Peyer's patch (tissue), 4 donors: ENCODE results near the gene SRSF1. TPM values are rescaled to one million over a fixed set of nuclear protein-coding genes. Genes with fewer than 3 reads are reported as not detected.

Source experiments
- DNase-seq, 3 donors: peaks; one replicate each; pipeline ENCODE4 v3.0.0-alpha.2; 2017 to 2019
- H3K27ac ChIP-seq, 4 donors: fragments of 200-600 bp; sonication (generic); one replicate each; pipeline ENCODE4 v1.5.1; 2016 to 2019
- H3K27me3 ChIP-seq, 2 donors: fragments of 200-600 bp; sonication (generic); one replicate each; pipeline ENCODE4 v1.5.1; 2019
- H3K36me3 ChIP-seq, 3 donors: fragments of 200-600 bp; sonication (generic); one replicate each; pipeline ENCODE4 v1.5.1; 2016 to 2019
- H3K4me1 ChIP-seq, 4 donors: fragments of 200-600 bp; sonication (generic); one replicate each; pipeline ENCODE4 v1.5.1; 2016 to 2019
- H3K4me3 ChIP-seq, 4 donors: fragments of 200-600 bp; sonication (generic); 1 replicate in 3 of 4; 2 replicates in 1 of 4; pipeline ENCODE4 v1.5.1; 2016 to 2019; ENCODE audit warnings: mild to moderate bottlenecking in 1 of 4
- H3K9me3 ChIP-seq, 4 donors: fragments of 200-600 bp; sonication (generic); one replicate each; pipeline ENCODE4 v1.5.1; 2016 to 2019; ENCODE audit warnings: mild to moderate bottlenecking in 1 of 4
- CTCF ChIP-seq, 6 experiments: fragments of 450-650 bp in 4 of 6; fragments of 200-600 bp in 2 of 6; sonication (generic) in 1 of 6; IDR thresholded peaks; one replicate each; pipeline ENCODE4 v1.5.1; 2017 to 2019; ENCODE audit warnings: antibody characterized with exemption in 6 of 6, mild to moderate bottlenecking in 3 of 6, moderate library complexity in 1 of 6
- POLR2A ChIP-seq, 2 donors: fragments of 450-650 bp; IDR thresholded peaks; one replicate each; pipeline ENCODE4 v1.5.1; 2017; ENCODE audit warnings: antibody characterized with exemption in 2 of 2, mild to moderate bottlenecking in 2 of 2, moderate library complexity in 2 of 2
- total RNA-seq, 4 donors: library from RNA; depleted of rRNA; stranded (reverse); fragments of >200 nt; gene quantifications; one replicate each; pipeline ENCODE4 v1.1.0, GENCODE V29; 2016

SRSF1 gene
- total RNA-seq, 4 donors from 2014 or later, result 121 to 336 (median 155) TPM

- H3K9me3 ChIP-seq, result no peaks in the 10 kb centered on the region
- TF ChIP-seq CTCF (IDR thresholded peaks at IDR 0.05) (no peak), POLR2A (IDR thresholded peaks at IDR 0.05) (no peak)
Observed at GRCh38 chr17:58028578-58028977, 21.5 kb upstream of the SRSF1 start.

GRCh38 chr17:58020401-58020800 lies 13.4 kb upstream of the SRSF1 start:
- Histone ChIP-seq H3K36me3 (no peaks in the 10 kb centered on the region), H3K27me3 (no peaks in the 10 kb centered on the region), H3K4me1 (no peaks in the 10 kb centered on the region), H3K27ac (no peak overlapping the region), H3K9me3 (no peaks in the 10 kb centered on the region), H3K4me3 (no peak overlapping the region)
- TF ChIP-seq CTCF (IDR thresholded peaks at IDR 0.05) (no peak), POLR2A (IDR thresholded peaks at IDR 0.05) (no peak)
- no peak for DNase-seq

More at GRCh38 chr17:58028578-58028977, 21.5 kb upstream of the SRSF1 start:
- Histone ChIP-seq H3K4me3 (no peak overlapping the region), H3K27ac (no peak overlapping the region), H3K36me3 (no peaks in the 10 kb centered on the region), H3K27me3 (no peaks in the 10 kb centered on the region), H3K4me1 (no peaks in the 10 kb centered on the region)
- no peak for DNase-seq

DNA sequence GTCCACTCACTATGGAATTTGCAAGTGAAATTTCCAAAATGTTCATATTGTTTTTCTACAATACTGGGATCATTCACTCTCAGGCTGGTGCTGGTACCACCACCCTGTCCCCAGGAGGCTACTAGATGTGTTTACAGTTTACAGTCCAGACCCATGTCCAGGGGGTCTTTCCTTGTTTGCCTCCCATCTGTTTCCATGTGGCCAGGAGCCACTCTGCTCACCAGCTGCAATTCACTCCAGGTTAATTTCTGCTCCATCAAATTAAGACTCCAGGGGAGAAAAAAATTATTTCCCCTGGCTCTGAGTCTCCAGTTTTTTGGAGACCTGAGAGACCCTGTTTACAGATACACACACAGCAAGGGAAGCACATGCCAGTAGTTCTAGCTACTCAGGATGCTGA lies 12.5 kb upstream of the SRSF1 start:
- no peak for DNase-seq
- Histone ChIP-seq H3K9me3 (no peaks in the 10 kb centered on the region), H3K27me3 (no peaks in the 10 kb centered on the region), H3K27ac (no peak overlapping the region), H3K4me3 (no peak overlapping the region), H3K36me3 (no peaks in the 10 kb centered on the region), H3K4me1 (no peaks in the 10 kb centered on the region)
- TF ChIP-seq POLR2A (IDR thresholded peaks at IDR 0.05) (no peak), CTCF (IDR thresholded peaks at IDR 0.05) (no peak)

GRCh38 chr17:58019039-58019438 lies 12.0 kb upstream of the SRSF1 start:
- H3K27me3 ChIP-seq, result no peaks in the 10 kb centered on the region
- no peaks in the 10 kb centered on the region for H3K36me3 ChIP-seq
- no peak for DNase-seq
- TF ChIP-seq POLR2A (IDR thresholded peaks at IDR 0.05) (no peak), CTCF (IDR thresholded peaks at IDR 0.05) (no peak)
- no peaks in the 10 kb centered on the region for H3K4me1 ChIP-seq
- H3K27ac ChIP-seq, result no peak overlapping the region
- H3K4me3 ChIP-seq, result no peak overlapping the region
- H3K9me3 ChIP-seq, result no peaks in the 10 kb centered on the region

DNA sequence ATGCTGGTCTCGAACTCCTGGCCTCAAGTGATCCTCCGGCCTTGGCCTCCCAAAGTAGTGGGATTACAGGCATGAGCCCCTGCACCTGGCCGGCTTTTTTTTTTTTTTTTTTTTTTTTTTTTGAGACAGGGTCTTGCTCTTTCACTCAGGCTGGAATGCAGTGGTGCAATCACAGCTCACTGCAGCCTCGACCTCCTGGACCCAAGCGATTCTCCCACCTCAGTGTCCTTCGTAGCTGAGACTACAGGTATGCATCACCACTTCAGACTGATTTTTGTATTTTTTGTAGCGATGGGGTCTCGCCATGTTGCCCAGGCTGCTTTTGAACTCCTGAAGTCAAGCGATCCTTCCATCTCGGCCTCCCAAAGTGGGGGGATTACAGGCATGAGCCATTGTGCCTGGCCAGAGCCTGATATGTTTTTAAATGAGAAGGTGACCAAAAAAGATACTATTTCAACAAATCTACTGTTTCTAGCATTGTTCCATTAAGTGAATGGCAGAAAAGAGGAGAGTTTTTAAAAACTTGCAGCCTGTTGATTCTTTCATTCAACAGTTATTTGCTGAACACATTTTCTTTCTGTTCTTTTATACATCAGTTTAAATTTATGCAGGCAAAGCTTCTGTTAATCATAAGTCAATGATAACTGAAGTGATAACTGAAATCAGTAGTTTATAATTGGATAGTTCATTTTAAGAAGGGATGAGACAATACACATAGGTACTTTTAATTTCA lies 3.2 kb upstream of the SRSF1 start:
- TF ChIP-seq CTCF (IDR thresholded peaks at IDR 0.05) (no peak), POLR2A (IDR thresholded peaks at IDR 0.05) (no peak)
- peaks cover 0 to 17% (median 4%) of the 10 kb centered on the region in 4 donors for H3K4me1 ChIP-seq
- no peaks in the 10 kb centered on the region for H3K27me3 ChIP-seq
- no peak overlapping the region for H3K4me3 ChIP-seq
- H3K9me3 ChIP-seq, result no peaks in the 10 kb centered on the region
- DNase-seq, result no peak
- H3K36me3 ChIP-seq, result peaks cover 0 to 5% (median 0%) of the 10 kb centered on the region in 3 donors
- H3K27ac ChIP-seq, result no peak overlapping the region
